Epithelial cell of esophagus (primary cell): ENCODE results near the gene DGKB.

Source experiments
- DNase-seq: peaks from one replicate; pipeline ENCODE4 v3.0.0; 2010; ENCODE audit warnings: low read depth
- H3K4me3 ChIP-seq: 2 replicates; pipeline ENCODE4 v1.5.1; 2011; ENCODE audit warnings: mild to moderate bottlenecking, low read length, control low read depth
- TF ChIP-seq, protein P1 (sequence below): IDR thresholded peaks from 2 replicates; pipeline ENCODE4 v1.5.1; 2011; ENCODE audit warnings: low read depth, mild to moderate bottlenecking, low read length, control low read depth, inconsistent platforms; ENCODE audit not compliant: insufficient read depth; ENCODE audit errors: missing control alignments

DGKB gene

DNA sequence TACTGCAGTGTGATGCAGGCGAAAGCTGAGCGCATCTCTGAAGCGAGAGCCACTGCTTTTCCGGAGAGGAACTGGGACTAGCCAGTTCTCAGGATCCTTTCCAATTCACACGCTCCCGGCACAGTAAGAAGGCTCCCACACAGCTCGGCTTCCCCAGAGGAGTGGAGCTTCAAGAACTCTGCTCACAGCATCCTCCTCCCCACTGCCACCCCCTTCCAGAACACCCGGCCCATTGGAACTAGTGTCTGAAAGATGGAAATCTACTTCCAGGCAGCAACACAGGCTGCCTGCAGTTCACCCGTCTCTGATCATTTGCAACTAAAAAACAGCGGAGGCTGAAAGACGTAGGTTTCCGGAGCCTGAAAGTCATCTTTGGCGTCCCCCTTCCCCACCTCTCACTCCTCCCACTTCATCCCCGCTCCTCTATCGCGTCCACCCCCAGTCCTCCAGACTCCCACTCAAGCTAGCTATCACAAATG is at the start of gene DGKB:
Gene DGKB (minus strand): TSS at position 163 of the 479 bp plus-strand sequence.
- TF ChIP-seq, protein P1, sequence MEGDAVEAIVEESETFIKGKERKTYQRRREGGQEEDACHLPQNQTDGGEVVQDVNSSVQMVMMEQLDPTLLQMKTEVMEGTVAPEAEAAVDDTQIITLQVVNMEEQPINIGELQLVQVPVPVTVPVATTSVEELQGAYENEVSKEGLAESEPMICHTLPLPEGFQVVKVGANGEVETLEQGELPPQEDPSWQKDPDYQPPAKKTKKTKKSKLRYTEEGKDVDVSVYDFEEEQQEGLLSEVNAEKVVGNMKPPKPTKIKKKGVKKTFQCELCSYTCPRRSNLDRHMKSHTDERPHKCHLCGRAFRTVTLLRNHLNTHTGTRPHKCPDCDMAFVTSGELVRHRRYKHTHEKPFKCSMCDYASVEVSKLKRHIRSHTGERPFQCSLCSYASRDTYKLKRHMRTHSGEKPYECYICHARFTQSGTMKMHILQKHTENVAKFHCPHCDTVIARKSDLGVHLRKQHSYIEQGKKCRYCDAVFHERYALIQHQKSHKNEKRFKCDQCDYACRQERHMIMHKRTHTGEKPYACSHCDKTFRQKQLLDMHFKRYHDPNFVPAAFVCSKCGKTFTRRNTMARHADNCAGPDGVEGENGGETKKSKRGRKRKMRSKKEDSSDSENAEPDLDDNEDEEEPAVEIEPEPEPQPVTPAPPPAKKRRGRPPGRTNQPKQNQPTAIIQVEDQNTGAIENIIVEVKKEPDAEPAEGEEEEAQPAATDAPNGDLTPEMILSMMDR, result no peak
- H3K4me3 ChIP-seq, result no peak within 1 kb of the TSS
- no peak for DNase-seq

DNA sequence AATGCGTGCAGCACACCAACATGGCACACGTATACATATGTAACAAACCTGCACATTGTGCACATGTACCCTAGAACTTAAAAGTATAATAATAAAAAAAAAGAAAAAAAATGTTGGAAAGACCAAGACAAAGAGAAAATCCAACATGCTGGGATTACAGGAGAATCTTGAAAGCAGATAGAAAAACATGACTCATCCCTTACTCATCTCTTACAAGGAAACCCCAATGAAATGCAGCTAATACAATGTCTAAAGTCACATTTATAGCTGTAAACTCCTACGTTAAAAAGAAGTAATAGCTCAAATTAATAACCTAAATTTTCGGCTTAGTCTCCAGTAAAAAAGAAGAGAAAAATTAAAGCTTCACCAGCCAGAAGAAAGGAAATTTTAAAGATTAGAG is 47.5 kb upstream of the DGKB start:
- H3K4me3 ChIP-seq, result no peak overlapping the region
- TF ChIP-seq, protein P1, result no peak
- no peak for DNase-seq

DNA sequence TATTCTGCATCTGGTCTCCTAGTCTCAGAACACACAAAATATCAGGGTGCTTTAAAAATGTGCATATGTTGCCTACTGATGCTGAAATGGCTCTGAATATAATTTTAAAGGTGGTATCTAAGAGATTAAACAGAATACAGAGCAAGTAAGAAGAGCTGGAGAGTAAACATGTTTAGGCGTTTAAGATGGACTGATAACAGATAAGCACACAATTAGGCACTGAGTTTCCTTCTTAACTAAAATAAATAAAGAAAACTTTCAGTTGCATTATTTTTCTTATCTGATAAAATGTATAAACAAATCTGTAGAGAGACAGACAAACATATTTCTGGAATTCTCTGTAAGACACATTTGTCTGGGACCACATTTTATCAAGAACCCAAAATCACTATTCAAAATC is 35.6 kb upstream of the DGKB start:
- DNase-seq, result no peak
- H3K4me3 ChIP-seq, result no peak overlapping the region
- TF ChIP-seq, protein P1, result no peak

DNA sequence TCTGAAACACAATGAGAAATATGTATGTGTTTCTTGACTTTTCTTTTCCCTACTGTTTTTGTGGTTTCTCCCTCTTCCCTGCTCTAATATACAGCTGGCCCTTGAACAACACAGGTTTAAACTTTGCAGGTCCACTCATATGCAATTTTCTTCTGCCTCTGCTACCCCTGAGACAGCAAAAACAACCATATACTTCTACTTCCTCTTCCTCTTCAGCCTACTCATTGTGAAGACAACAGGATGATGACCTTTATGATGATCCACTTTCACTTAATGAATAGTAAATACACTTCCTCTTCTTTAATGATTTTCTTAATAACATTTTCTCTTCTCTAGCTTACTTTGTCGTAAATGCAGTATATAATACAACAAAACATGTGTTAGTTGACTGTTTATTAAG is 35.0 kb upstream of the DGKB start:
- DNase-seq, result no peak
- TF ChIP-seq, protein P1, result no peak
- H3K4me3 ChIP-seq, result no peak overlapping the region

DNA sequence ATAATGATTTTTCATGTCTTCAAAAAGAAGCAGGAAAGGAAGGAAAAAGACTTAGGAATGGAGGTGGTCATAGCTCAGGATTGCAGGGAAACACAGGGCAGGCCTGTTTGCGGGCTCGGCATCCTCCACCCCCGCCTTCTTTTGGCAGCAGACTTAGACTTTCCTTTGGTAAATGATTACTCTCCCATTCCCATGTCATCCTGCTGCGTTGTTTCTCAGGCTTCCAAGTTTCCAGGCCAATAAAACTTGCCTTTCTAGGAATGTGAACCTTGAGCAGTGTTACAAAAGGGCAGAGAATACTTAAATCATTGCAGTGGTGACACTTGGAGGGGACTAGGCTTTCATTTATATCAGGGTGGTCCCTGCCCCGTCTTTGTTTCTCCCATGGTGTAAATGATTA is 34.0 kb upstream of the DGKB start:
- TF ChIP-seq, protein P1, result no peak
- DNase-seq, result peak; percentile 4

DNA sequence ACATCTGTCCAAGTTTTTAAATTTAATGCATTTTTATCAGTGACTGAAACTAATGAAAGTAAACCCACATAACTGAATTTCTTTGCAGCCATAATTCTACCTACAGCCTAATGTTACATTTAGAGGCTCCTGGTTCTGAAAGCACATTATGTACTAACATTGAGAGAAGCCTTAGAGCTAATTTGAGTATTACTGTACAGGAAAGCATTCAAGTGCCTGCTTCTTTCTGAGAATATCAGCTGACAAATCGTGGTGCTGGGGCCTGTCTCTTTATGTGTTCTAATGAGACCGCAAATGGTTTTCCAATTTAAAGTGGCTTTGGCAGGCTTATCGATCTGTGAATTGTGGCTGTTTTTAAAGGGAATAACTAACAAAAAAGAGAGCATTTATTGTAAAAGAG is 32.3 kb upstream of the DGKB start:
- no peak for DNase-seq
- no peak overlapping the region for H3K4me3 ChIP-seq
- TF ChIP-seq, protein P1, result no peak

More for the DNA sequence above, 34.0 kb upstream of the DGKB start:
- no peak overlapping the region for H3K4me3 ChIP-seq

DNA sequence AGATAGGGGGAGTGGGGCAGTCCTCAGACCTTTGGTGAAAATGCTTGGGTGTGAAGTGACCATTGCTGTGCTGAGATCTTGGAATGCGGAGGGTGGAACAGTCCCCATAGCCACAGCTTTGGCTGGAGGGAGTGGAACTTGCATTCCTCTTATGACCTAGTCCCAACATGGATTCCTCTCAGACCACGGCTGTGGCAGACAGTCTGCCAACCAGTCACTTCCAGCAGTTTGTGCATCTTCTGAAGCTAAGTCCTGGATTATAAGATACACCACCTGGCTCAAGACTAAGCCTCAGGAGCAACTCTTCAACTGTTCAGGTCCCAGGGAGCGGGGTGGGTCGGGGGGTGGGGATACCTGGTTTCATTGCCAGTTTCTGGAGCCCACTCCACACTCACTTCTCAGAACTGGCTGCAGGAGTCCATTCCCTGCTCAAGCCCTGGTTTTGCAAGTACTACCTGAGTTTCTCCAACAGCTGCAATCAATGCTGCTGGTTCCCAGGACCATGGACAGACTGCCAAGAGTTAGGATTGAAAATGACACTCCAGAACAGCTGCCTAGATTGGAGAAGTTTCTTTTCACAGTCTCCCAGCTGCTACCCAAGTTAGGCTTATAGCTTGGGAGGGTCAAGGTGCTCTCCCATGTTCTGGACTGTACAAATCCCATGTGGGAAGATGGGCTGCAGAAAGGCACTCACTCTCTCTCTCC is 29.1 kb upstream of the DGKB start:
- TF ChIP-seq, protein P1, result no peak
- no peak for DNase-seq
- H3K4me3 ChIP-seq, result no peak overlapping the region
